HL-60 (cell line): Measurements from ENCODE around the gene TMEM63B.

Experiments
- CTCF ChIP-seq: IDR thresholded peaks from one replicate; pipeline ENCODE4 v1.5.1; 2011; ENCODE audit warnings: low read length, control low read depth, inconsistent platforms; ENCODE audit not compliant: insufficient read depth
- GABPA ChIP-seq: IDR thresholded peaks from 2 replicates; pipeline ENCODE4 v1.6.1; 2012; ENCODE audit warnings: low read depth
- POLR2AphosphoS5 ChIP-seq: IDR thresholded peaks from 2 replicates; pipeline ENCODE4 v1.6.1; 2012; ENCODE audit warnings: low read depth
- REST ChIP-seq: IDR thresholded peaks from 2 replicates; pipeline ENCODE4 v1.6.1; 2012; ENCODE audit warnings: low read depth; ENCODE audit not compliant: insufficient replicate concordance
- SPI1 ChIP-seq: IDR thresholded peaks from 2 replicates; pipeline ENCODE4 v1.6.1; 2012; ENCODE audit warnings: low read depth, mild to moderate bottlenecking, borderline replicate concordance

GRCh38 chr6:44186635-44187025, 59.3 kb downstream of the TMEM63B start:
- no peak for TF ChIP-seq CTCF
- TF ChIP-seq GABPA, result no peak
- no peak for TF ChIP-seq SPI1
- no peak for TF ChIP-seq POLR2AphosphoS5
- TF ChIP-seq REST, result no peak
